CD4-positive, alpha-beta T cell treated with Interleukin-2 at 100 ng/mL for 4 hours (primary cell): ENCODE data around the gene PAFAH1B1.
"Not testable (repeated sequence)": the region's sequence is repeated elsewhere in the genome, so short reads cannot be mapped to it uniquely, and the experiment has no call there.

Experiments
- DNase-seq: peaks from one replicate; pipeline ENCODE4 v3.0.0-alpha.2; 2020; ENCODE audit warnings: low spot score

PAFAH1B1 gene

DNA sequence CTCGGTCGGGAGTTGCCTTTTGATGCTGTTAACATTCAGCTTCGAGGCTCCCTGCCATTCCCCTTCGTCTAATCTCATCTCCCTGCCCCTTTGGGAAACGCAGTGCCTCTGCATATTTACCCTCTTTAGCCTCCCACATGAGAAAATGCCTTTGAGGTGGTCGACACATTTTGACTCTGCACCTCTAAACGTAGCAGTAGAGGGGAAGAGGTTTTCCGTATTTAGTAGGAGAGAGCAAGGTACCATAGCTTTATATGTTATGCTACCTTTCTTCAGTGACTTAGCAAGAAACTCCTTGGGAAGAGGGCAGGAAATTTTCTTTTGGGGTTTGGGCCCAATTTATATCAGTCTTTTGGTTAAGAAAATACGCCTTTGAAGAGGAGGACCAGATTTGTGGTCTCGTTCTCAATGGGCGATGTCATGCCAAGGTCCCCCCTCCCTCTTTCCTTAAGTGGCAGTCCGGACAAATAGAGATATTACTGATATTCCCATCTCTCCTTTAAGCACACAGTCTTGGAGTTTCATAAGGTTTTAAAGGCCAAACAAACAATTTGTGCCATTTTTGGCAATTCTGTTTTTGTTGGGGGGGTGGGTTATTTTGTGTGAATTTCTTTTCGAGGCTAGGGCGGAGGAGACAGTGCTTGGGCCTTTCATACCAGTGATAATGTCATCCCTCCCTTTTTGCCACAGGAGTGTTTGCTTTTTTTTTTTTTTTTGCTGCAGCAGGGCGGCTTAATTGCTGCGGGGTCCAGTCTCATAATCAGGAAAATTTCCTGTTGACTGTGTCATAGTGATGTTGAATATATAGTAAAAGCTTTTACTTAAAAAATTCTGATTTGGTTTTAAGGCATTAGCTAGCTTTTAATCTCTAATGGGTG is 1.5 kb downstream of the PAFAH1B1 start:
- DNase-seq, result no peak

DNA sequence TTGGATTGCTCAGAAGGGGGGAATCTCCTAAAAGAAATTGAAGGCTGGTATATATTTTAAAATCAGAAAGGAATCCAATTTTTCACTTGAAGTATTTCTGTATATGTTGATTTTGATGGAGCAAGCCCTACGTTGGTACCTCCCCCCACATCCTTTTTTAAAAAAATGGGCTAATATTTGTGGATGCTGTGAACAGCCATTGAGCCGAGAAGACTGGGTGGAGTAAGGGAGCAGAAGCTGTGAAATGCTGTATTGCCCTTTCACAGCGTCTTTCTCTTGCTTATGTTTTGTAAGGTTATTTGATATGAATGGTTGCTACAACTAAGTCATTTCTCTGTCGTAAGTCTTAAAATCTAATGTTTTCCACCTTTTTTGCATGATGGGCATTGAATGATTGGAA is 2.3 kb downstream of the PAFAH1B1 start:
- DNase-seq, result no peak

DNA sequence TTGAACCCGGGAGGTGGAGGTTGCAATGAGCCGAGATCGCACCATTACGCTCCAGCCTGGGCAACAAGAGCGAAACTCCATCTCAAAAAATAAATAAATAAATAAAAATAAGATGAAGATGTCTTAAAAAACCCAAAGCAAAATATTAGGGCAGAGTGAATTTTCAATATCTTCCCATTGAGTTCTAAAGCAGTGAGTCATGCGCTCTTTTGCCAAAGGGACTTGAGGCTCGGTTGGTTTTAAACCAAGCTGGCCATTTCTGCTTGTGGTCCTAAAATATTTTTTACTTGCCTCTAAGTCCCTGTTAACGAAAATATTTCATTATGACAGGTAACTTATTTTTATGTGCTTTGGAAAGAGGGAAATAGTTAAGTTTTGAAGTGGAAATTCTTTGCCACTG is 4.7 kb downstream of the PAFAH1B1 start:
- DNase-seq, result no peak

DNA sequence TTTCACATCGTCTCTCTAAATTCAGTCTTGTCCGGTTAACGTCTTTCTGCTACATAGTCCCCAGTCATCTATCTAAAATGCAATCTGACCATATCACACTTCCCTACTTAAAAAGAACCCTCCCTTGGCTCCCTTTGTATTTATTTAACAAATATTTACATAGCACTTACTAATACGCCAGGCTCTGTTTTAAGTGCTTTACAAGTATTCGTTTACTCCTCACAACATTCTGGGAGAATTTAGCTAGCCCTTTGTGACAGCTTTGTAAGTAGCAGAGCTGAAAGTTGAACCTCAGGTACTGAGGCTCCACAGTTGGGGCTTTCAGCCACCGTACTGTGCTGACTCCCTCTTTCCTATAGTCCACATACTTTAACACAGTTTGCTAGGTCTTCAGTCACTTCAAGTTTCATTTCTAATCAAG is 9.2 kb downstream of the PAFAH1B1 start:
- DNase-seq, result no peak

DNA sequence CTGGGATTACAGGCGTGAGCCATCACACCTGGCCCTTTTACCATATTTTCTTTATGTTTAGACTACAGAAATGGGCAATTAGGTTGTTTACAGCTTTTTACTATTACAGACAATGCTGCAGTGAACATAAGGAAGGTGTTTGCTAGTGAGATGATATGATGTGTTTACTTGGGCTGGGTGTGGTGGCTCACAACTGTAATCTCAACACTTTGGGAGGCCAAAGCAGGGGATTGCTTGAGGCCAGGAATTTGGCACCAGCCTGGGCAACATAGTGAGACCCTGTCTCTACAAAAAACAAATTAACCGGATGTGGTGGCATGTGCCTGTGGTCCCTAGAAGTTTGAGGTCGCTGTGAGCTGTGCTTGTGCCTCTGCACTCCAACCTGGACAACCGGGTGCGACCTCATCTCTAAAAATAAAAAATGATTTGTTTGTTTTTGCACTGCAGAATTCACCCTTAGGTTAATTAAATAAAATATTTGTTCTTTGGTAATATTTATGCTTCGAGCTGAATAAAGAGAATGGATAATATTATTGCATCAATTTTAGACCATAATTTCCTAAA is 15.0 kb downstream of the PAFAH1B1 start:
- DNase-seq, result no peak

DNA sequence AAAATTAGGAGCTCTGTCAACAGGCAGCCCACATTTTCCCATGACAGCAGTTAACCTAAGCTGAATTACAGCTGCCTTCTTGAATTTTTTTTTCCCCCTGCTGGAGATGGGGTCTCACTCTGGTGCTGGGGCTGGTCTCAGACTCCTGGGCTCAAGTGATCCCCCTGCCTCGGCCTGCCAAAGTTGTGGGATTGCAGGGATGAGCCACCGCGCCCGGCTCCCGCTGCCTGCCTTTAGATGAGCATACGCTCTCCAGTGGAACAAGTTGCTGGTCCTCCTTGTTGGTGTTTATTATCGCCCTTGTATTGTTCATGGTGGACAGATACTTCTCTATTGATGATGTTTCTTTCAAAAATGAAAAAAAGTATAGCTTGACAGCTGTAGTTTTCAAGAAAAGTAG is 15.6 kb downstream of the PAFAH1B1 start:
- no peak for DNase-seq

DNA sequence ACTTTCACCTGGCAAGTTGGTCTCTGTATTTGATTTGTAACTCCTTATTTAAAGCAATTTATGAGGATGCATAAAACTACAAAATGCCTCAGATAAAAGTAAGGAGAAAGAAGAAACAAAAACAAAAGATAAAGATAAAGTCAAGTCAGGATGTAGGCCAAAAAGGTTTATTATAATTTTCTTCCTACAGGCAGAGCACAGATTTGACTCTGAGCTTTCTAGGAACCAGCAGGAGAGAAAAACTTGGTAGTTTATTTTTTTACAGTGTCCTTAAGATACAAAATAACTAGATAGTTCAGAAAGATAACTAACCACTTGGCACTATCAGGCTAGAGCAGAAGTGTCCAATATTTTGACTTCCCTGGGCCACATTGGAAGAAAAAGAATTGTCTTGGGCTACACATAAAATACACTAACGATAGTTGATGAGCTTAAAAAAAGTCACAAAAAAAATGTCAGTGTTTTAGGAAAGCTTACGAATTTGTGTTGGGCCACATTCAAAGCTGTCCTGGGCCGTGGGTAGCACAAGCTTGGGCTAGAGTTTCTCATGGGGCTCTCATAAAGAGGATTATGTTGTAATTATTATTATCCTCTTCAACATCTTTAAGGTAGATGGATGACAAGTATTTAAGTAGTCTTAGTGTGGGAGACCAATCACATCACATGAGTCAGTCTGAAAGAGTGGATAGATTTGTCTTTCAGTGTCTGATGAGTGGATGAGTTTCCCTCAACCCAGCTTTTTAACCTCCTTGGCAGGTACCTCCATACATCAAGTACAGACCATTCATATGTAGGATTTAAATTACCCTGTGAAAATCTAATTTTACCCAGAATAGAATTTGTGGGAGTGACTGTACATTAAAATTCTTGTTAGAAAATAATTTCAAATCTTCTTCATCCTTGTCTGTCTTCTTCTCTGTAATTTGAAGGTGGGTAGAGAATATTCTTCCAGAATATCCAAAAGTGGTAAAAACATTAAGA is 17.0 kb downstream of the PAFAH1B1 start:
- DNase-seq, result no peak

DNA sequence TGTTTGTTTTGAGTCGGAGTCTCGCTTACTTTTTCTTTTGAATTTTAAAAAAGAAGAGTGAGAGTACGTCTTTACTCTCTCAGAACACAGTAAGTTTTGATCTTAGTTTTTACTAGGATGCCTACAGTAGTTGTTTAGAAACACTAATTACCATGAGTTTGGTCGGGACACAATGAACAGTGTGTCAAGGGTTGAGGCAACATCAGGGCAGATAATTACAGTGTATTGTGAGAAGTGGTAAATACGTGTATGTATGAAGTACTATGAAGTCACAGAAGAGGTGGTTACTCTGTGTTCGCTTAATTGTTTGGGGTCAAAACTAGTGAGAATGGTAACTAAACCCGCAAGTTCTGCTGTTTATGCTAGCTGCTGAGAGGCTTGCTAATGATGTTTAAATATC is 18.2 kb downstream of the PAFAH1B1 start:
- no peak for DNase-seq

DNA sequence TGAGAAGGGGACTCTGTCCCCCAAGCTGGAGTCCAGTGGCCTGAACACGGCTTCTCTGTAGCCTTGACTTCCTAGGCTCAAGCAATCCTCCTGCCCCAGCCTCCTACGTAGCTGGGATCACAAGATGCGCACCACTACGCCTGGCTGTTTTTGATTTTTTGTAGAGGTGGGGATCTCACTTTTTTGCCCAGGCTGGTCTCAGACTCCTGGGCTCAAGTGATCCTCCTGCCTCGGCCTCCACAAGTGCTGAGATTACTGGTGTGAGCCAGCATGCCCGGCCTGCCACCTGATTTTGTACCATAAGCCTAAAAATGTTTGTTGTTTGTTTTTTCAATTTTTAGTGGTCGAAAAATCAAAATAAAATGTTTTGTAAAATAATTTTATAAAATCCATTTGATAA is 19.2 kb downstream of the PAFAH1B1 start:
- no peak for DNase-seq

DNA sequence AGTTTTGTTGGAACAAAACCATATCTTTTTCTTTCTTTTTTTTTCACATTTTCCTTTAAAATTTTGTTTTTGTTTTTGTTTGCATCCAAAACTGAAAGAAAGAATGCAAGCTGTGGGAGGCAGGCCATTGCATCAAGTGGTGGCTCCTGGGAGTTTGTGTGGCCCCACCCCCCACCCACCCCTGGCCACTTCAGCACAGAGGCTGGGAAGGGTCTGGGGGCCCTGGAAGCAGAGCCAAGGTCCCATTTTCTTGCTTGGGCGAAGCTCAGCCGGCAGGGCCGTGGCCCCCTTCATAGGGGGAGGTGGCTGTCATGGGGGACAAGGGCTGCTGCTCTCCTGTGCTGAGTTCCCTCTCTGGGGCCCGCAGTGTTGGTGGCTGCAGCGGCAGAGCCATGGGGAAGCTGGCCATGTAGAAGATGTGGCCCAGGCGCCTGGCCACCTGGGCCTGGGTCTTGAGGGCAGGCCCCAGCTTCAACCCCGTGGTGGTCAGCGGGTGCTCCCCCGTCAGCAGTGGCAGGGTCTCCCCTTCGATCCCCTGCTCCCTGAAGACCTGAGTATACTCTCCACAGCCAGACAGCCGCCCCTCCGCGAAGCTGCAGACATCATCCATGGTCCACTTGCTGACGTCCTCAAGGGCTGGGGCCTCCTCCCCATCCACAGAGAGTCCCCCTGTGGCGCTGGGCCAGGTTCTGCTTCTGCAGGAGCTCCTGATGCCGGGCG is 19.8 kb downstream of the PAFAH1B1 start:
- DNase-seq, result no peak

DNA sequence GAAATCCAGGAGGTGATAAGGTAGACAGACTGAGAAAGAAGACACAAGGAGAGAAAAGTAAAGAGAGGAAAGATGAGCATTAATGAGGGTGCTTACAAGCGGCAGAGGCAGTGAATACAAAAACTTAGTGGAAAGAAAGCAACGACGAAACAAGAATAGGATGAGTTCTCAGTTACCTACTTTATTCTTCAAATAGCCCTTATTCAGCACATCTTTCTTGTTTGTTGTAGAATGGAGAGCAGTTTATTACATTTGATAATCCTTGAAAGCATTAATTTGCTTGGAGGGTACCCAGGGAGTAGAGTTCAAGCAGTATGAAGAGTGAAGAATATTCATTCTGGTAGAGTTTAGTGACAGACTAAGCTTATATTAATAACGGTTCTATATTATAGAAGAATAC is 22.4 kb downstream of the PAFAH1B1 start:
- DNase-seq, result no peak

DNA sequence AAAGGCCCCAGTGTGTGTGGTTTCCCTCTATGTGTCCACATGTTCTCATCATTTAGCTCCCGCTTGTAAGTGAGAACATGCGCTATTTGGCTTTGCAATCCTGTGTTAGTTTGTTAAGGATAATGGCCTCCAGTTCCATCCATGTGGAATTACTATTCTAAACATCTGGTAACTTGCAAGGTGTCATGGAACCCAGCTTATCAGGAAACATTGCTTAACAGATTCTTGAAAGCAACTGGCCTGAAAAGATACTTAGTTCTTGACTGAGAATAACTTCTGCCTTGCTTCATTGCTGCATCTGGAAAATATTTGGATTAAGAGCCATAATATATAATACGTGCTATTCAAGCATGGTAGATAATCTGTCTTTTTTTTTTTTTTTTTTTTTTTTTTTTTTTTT is 27.8 kb downstream of the PAFAH1B1 start:
- no peak for DNase-seq

DNA sequence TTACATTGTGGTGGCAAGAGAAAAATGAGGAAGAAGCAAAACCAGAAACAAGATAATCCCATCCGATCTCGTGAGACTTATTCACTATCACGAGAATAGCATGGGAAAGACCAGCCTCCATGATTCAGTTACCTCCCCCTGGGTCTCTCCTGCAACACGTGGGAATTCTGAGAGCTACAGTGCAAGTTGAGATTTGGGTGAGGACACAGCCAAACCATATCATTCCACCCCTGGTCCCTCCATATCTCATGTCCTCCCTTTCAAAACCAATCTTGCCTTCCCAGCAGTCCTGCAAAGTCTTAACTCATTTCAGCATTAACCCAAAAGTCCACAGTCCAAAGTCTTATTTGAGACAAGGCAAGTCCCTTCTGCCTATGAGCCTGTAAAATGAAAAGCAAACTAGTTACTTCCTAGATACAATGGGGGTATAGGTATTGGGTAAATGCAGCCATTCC is 28.5 kb downstream of the PAFAH1B1 start:
- not testable (repeated sequence) for DNase-seq

DNA sequence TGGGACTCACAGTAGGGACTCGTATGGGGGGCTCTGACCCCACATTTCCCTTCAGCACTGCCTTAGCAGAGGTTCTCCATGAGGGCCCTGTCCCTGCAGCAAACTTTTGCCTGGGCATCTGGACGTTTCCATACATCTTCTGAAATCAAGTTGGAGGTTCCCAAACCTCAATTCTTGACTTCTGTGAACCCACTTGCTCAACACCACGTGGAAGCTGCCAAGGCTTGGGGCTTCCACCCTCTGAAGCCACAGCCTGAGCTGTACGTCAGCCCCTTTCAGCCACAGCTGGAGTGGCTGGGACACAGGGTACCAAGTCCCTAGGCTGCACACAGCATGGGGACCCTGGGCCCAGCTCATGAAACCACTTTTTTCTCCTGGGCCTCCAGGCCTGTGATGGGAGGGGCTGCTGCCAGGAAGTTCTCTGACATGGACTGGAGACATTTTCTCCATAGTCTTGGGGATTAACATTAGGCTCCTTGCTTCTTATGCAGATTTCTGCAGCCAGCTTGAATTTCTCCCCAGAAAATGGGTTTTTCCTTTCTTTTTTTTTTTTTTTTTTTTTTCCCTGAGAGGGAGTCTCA is 29.4 kb downstream of the PAFAH1B1 start:
- not testable (repeated sequence) for DNase-seq

DNA sequence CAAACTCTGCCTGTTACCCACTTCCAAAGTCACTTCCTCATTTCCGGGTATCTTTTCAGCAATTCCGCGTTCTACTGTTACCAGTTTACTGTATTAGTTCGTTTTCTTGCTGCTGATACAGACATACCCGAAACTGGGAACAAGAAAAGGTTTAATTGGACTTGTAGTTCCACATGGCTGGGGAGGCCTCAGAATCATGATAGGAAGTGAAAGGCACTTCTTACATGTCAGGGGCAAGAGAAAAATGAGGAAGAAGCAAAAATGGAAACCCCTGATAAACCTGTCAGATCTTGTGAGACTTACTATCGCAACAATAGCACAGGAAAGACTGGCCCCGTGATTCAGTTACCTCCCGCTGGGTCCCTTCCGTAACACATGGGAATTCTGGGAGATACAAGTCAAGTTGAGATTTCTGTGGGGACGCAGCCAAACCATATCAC is 30.9 kb downstream of the PAFAH1B1 start:
- DNase-seq, result no peak

DNA sequence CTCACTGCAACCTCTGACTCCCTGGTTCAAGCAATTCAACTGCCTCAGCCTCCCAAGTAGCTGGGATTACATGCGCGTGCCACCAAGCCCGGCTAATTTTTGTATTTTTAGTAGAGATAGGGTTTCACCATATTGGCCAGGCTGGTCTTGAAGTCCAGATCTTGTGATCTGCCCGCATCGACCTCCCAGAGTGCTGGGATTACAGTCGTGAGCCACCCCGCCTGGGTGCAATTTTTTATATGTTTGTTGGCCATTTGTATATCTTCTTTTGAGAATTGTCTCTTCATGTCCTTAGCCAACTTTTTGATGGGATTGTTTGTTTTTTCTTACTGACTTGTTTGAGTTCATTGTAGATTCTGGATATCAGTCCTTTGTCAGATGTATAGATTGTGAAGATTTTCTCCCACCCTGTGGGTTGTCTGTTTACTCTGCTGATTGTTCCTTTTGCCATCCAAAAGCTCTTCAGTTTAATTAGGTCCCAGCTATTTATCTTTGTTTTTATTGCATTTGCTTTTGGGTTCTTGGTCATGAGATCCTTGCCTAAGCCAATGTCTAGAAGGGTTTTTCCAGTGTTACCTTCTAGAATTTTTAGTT is 33.3 kb downstream of the PAFAH1B1 start:
- DNase-seq, result not testable (repeated sequence)

DNA sequence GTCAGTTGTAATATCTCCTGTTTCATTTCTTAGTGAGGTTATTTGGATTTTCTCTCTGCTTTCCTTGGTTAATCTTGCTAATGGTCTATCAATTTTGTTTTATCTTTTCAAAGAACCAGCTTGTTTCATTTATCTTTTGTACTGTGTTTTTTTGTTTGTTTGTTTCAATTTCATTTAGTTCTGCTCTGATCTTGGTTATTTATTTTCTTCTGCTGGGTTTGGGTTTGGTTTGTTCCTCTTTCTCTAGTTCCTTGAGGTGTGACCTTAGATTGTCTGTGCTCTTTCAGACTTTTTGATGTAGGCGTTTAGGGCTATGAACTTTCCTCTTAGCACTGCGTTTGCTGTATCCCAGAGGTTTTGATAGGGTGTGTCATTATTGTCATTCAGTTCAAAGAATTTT is 35.5 kb downstream of the PAFAH1B1 start:
- not testable (repeated sequence) for DNase-seq

DNA sequence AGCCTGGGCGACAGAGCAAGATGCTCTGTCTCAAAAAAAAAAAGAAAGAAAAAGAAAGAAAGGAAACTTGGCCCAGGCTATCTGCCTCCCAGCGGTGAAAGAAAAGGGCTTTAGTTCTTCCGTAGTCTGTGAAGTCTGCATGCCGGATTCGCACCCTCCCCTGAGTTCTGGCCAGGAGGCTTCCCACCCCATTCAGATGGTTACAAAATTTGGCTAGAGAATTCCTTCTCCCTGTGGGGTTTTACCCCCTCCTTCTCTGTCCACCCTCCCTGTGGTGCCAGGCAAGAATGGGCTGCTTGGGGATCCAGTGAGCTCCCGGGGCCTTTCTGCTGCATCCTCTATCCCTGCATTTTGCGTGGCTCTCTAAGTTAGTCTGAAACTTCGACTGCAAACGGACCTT is 37.8 kb downstream of the PAFAH1B1 start:
- DNase-seq, result no peak

DNA sequence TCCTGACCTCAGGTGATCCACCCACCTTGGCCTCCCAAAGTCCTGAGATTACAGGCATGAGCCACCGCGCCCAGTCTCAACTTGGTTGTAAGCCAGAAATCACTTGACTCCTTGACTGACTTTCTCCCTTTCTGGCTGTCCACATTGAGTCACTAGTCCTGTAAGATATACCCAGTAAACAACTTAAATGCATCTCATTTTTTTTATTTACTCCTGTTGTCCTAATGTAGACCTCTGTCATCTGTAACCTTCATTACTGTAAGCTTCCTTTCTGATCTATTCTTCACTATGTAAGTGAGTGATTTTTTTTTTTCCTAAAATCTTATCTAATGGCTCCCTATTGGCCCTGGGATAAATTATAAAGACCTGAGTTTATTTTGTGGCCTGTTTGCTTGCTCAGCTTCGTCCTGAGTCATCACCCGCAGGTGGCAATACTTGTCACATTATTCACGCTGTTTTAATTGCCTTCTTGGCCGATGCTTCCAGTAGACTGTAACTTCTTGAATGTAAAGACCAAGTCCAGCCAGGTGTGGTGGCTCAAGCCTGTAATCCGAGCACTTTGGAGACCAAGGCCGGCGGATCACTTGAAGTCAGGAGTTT is 41.0 kb downstream of the PAFAH1B1 start:
- no peak for DNase-seq

DNA sequence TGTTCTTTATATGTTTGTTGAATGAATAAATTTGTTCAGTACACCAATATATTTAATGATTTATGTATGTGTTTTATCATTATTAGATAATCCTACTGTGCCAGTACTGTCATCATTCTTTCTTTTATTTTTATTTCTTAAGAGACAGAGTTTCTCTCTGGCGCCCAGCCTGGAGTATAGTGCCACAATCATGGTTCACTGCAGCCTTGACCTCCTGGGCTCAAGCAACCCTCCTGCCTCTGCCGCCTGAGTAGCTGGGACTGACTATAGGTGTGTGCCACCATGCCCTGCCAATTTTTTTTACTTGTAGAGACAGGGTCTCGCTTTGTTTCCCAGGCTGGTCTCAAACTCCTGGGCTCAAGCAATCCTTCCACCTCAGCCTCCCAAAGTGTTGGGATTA is 41.8 kb downstream of the PAFAH1B1 start:
- DNase-seq, result no peak

DNA sequence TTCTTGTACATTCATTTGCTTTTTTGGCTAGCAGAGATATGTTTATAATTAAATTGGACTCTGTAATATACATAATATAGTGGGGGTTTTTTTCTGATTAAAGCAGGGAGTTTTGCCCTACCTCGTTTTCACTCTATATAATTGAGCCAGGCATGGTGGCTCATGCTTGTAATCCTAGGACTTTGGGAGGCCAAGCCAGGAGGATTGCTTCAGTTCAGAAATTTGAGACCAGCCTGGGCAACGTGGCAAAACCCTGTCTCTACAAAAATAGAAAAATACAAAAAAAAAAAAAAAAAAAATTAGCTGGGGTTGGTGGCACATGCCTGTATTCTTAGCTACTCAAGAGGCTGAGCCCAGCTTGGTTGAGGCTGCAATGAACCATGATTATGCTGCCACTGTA is 42.2 kb downstream of the PAFAH1B1 start:
- no peak for DNase-seq
